ENCODE data around the gene HMGXB3. TPM values are rescaled to one million over a fixed set of nuclear protein-coding genes. Genes with fewer than 3 reads are reported as not detected.

Gene HMGXB3, protein sequence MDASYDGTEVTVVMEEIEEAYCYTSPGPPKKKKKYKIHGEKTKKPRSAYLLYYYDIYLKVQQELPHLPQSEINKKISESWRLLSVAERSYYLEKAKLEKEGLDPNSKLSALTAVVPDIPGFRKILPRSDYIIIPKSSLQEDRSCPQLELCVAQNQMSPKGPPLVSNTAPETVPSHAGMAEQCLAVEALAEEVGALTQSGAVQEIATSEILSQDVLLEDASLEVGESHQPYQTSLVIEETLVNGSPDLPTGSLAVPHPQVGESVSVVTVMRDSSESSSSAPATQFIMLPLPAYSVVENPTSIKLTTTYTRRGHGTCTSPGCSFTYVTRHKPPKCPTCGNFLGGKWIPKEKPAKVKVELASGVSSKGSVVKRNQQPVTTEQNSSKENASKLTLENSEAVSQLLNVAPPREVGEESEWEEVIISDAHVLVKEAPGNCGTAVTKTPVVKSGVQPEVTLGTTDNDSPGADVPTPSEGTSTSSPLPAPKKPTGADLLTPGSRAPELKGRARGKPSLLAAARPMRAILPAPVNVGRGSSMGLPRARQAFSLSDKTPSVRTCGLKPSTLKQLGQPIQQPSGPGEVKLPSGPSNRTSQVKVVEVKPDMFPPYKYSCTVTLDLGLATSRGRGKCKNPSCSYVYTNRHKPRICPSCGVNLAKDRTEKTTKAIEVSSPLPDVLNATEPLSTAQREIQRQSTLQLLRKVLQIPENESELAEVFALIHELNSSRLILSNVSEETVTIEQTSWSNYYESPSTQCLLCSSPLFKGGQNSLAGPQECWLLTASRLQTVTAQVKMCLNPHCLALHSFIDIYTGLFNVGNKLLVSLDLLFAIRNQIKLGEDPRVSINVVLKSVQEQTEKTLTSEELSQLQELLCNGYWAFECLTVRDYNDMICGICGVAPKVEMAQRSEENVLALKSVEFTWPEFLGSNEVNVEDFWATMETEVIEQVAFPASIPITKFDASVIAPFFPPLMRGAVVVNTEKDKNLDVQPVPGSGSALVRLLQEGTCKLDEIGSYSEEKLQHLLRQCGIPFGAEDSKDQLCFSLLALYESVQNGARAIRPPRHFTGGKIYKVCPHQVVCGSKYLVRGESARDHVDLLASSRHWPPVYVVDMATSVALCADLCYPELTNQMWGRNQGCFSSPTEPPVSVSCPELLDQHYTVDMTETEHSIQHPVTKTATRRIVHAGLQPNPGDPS (N-terminal part only)
- 10 to 100 TPM; 28.8 to 59.3 (median 31.4) TPM for total RNA-seq

DNA sequence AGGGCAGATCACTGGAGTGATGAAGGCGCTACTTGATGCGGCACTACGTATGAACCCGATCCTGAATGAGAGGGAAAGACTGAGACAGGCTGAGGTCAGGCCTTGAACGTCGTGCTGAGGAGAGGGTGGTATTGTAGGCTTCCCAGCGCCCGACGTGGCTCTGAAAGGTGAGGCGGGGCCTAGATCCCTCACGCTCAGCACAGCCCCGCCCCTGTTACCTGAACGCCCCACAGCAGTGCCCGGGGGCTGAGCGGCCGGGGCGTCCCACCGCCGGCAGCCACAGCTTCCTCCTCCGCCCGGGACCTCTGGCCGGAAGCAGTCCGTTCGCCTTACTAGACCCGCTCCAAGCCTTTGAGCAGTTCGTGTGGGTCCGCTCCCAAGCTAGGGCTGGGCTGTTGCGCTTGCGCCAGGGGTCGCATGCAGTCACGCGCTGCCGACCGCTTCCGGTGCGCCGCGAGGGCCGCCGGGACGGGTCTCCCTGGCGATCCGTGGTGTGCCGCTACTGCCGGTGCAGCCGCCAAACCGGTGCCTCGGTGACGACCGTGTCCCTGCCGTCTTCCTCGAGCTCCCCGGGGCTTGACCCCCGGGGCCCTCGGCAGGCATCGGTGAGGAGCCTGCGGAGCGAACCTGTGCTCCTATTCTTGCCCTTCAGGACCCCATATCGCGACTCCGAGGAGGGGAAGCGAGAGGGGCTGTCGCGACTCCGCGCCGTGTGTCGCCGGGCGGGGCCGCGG, at the start of gene HMGXB3, which contains the start of gene TIGD6:
Gene HMGXB3 (plus strand): TSS at position 484 of the 734 bp plus-strand sequence. CDS start 4,114 bp downstream, outside the sequence.
Gene TIGD6 (minus strand): TSS at position 399 of the 734 bp plus-strand sequence. CDS start 4,306 bp downstream, outside the sequence.
- Histone ChIP-seq H3K4me3 (peak within 1 kb of the TSS; percentile 89), H3K36me3 (peaks cover 14% of the 10 kb centered on the region), H3K9me3 (no peaks in the 10 kb centered on the region), H3K27me3 (no peaks in the 10 kb centered on the region), H3K4me1 (peaks cover 44% of the 10 kb centered on the region), H3K27ac (peak within 1 kb of the TSS; percentile 95)
- WGBS = under 1% methylated on average over 26 of the region's 72 CpGs
- peak; percentile 93 to 95 for DNase-seq (ENCODE audit: low spot score in 2 of 2)
- peak; percentile 16 to 83 for TF ChIP-seq POLR2A (IDR thresholded peaks at IDR 0.05)
- no peak for TF ChIP-seq EP300 (IDR thresholded peaks at IDR 0.05)
- TF ChIP-seq POLR2AphosphoS5 (IDR thresholded peaks at IDR 0.05) = peak; percentile 83 to 93 (median 85)
- TF ChIP-seq, protein P1, sequence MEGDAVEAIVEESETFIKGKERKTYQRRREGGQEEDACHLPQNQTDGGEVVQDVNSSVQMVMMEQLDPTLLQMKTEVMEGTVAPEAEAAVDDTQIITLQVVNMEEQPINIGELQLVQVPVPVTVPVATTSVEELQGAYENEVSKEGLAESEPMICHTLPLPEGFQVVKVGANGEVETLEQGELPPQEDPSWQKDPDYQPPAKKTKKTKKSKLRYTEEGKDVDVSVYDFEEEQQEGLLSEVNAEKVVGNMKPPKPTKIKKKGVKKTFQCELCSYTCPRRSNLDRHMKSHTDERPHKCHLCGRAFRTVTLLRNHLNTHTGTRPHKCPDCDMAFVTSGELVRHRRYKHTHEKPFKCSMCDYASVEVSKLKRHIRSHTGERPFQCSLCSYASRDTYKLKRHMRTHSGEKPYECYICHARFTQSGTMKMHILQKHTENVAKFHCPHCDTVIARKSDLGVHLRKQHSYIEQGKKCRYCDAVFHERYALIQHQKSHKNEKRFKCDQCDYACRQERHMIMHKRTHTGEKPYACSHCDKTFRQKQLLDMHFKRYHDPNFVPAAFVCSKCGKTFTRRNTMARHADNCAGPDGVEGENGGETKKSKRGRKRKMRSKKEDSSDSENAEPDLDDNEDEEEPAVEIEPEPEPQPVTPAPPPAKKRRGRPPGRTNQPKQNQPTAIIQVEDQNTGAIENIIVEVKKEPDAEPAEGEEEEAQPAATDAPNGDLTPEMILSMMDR (IDR thresholded peaks at IDR 0.05) = no peak

DNA sequence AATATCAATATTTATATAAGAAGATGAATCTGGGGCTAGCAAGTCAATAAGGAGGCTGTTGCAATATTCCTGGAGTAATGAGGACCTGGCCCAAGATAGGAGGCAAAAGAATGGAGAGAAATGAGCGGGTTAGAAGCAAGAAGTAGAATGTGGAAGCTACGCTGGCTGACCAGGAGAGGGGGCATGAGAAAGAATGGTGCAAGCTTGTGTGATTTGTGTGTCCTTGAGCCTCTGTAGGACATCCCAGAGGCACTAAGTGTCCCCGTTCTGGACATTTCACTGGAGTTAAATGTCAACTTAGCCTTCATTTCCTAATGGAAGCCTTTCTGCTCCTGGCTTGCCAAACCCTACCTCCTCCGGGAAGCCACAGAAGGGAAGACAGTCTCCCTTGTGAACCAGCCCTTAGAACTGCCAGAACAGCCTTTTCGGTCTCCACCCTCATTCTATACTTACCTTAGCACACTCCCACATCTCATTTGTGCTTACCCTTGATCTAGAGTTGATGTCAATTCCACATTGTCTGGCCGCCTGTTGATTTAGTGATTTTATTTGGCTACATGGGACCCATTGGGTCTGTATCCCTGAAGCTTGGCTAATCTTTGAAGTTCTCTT, 49.3 kb upstream of the HMGXB3 start:
- no peaks in the 10 kb centered on the region for H3K36me3 ChIP-seq
- no peak overlapping the region for H3K27ac ChIP-seq
- no peaks in the 10 kb centered on the region for H3K27me3 ChIP-seq
- DNase-seq (ENCODE audit: low spot score in 2 of 2) = no peak
- 68% methylated on average over 6 of the region's 6 CpGs for WGBS
- H3K4me3 ChIP-seq = no peak overlapping the region
- H3K9me3 ChIP-seq = no peaks in the 10 kb centered on the region
- no peaks in the 10 kb centered on the region for H3K4me1 ChIP-seq
- no peak for TF ChIP-seq POLR2AphosphoS5 (IDR thresholded peaks at IDR 0.05)
- TF ChIP-seq, protein P1 (IDR thresholded peaks at IDR 0.05) = no peak
- no peak for TF ChIP-seq EP300 (IDR thresholded peaks at IDR 0.05)

DNA sequence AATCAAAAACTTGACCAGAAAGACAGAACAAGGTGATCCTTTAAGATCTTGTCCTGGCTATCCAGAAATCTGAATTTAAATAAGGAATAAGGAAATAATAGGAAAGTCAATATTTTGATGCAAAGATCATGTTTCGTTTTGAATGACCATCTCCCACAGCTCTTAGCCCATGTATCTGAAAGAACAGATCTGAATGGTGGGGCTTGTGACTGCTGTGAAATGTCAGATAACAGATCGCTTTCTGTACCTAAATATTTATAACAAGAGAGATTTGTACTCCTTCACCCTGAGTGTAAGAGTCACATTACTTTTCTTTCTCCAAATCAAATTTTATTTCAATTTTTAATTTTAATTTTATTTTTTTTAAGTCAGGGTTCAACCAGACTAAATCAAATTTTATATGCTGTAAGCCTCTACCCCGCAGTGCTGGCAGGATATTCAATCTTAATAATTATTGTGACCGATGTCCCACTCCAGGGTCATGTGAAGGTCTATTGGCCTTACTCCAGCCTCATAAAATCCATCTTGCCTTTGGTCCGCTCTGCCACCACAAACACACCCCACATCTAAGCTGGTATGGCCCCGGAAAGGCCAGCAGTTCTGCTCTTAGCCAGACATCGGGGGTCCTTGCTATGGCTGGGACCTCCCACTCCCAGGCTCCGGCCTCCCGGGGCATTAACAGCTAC, 47.0 kb upstream of the HMGXB3 start:
- Histone ChIP-seq H3K27me3 (no peaks in the 10 kb centered on the region), H3K9me3 (no peaks in the 10 kb centered on the region), H3K4me1 (no peaks in the 10 kb centered on the region), H3K36me3 (no peaks in the 10 kb centered on the region), H3K4me3 (no peak overlapping the region), H3K27ac (peak overlapping the region; percentile 2)
- no peak for DNase-seq (ENCODE audit: low spot score in 2 of 2)
- no peak for TF ChIP-seq POLR2A (IDR thresholded peaks at IDR 0.05)
- 82% methylated on average over 9 of the region's 9 CpGs for WGBS

DNA sequence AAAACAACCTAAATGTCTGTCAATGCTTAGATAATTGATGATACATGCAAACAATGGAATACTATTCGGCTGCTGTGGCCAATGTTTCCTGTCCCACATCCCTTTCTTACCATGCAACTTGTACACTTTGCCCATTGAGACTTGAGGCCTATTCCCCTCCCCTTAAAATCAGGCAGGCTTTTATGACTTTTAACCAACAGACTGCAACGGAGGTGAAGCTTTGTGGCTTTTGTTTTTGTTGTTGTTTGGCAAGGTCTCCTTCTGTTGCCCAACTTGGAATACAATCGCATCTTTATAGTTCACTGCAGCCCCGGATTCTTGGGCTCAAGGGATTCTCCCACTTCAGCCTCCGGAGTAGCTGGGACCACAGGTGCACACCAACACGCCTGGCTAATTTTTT, 45.7 kb upstream of the HMGXB3 start:
- Histone ChIP-seq H3K4me1 (peaks cover 5% of the 10 kb centered on the region), H3K27ac (no peak overlapping the region), H3K36me3 (no peaks in the 10 kb centered on the region), H3K27me3 (no peaks in the 10 kb centered on the region), H3K9me3 (no peaks in the 10 kb centered on the region), H3K4me3 (no peak overlapping the region)
- no peak for DNase-seq (ENCODE audit: low spot score in 2 of 2)
- 84% methylated on average over 6 of the region's 6 CpGs for WGBS
- TF ChIP-seq POLR2A (IDR thresholded peaks at IDR 0.05) = no peak
- TF ChIP-seq, protein P1 (IDR thresholded peaks at IDR 0.05) = no peak

Measured in suprapubic skin (tissue), 4 donors.